HepG2 (cell line): Measurements from ENCODE around the gene FBXO9. TPM values are rescaled to one million over a fixed set of nuclear protein-coding genes. Genes with fewer than 3 reads are reported as not detected.
A peak's percentile ranks its signal among the peaks of the same experiment; 100 is the strongest.

Experiments used
- BORCS8-MEF2B ChIP-seq: sonication (generic); formaldehyde crosslinking; IDR thresholded peaks from 2 replicates; pipeline ENCODE4 v1.8.0; 2022; ENCODE audit warnings: mild to moderate bottlenecking, missing genetic modification reagents
- CHD4 ChIP-seq: fragments of 200-600 bp; sonication (generic); IDR thresholded peaks from 2 replicates; pipeline ENCODE4 v1.7.0; 2017; ENCODE audit warnings: mild to moderate bottlenecking, low read length, borderline replicate concordance
- ERF ChIP-seq: IDR thresholded peaks from 2 replicates; pipeline ENCODE4 v1.6.1; 2018; ENCODE audit warnings: missing biosample characterization, missing genetic modification reagents
- FOXM1 ChIP-seq: sonication (generic); formaldehyde crosslinking; IDR thresholded peaks from 2 replicates; pipeline ENCODE4 v1.5.0; 2020; ENCODE audit warnings: missing genetic modification reagents
- GMEB2 ChIP-seq: IDR thresholded peaks from 2 replicates; pipeline ENCODE4 v1.6.1; 2016; ENCODE audit warnings: missing biosample characterization, missing genetic modification reagents, low read depth
- MAZ ChIP-seq, 2 experiments: sonication (generic) in 1 of 2; formaldehyde crosslinking in 1 of 2; IDR thresholded peaks; 2 replicates each; pipeline versions ENCODE4 v1.5.0 to v1.6.1; 2012 to 2020; ENCODE audit warnings: low read depth in 2 of 2, mild to moderate bottlenecking in 2 of 2, borderline replicate concordance in 1 of 2, improper control_type of control experiment in 1 of 2, low read length in 1 of 2, missing genetic modification reagents in 1 of 2, moderate library complexity in 1 of 2
- NFAT5 ChIP-seq: sonication (generic); formaldehyde crosslinking; IDR thresholded peaks from 2 replicates; pipeline ENCODE4 v1.4.0; 2020; ENCODE audit warnings: missing genetic modification reagents
- SRY ChIP-seq: sonication (generic); formaldehyde crosslinking; IDR thresholded peaks from 2 replicates; pipeline ENCODE4 v1.8.0; 2022; ENCODE audit warnings: mild to moderate bottlenecking, missing genetic modification reagents
- TRIM24 ChIP-seq: sonication (generic); formaldehyde crosslinking; IDR thresholded peaks from 2 replicates; pipeline ENCODE4 v1.8.0; 2022; ENCODE audit warnings: mild to moderate bottlenecking, missing genetic modification reagents
- ZNF20 ChIP-seq: sonication (generic); formaldehyde crosslinking; IDR thresholded peaks from 2 replicates; pipeline ENCODE4 v1.4.0; 2020; ENCODE audit warnings: mild to moderate bottlenecking, moderate library complexity, missing genetic modification reagents
- ZNF318 ChIP-seq: sonication (generic); formaldehyde crosslinking; IDR thresholded peaks from 2 replicates; pipeline ENCODE4 v1.4.0; 2020; ENCODE audit warnings: mild to moderate bottlenecking, missing genetic modification reagents
- ZNF788 ChIP-seq: sonication (generic); formaldehyde crosslinking; IDR thresholded peaks from 2 replicates; pipeline ENCODE4 v1.5.0; 2020; ENCODE audit warnings: mild to moderate bottlenecking, missing genetic modification reagents, borderline replicate concordance
- ZNF878 ChIP-seq: sonication (generic); formaldehyde crosslinking; IDR thresholded peaks from 2 replicates; pipeline ENCODE4 v1.8.1; 2023; ENCODE audit warnings: mild to moderate bottlenecking, missing genetic modification reagents, moderate library complexity
- ZNF891 ChIP-seq: sonication (generic); formaldehyde crosslinking; IDR thresholded peaks from 2 replicates; pipeline ENCODE4 v1.5.0; 2020; ENCODE audit warnings: mild to moderate bottlenecking, missing genetic modification reagents
- polyA plus RNA-seq, 8 experiments: library from polyadenylated mRNA; depleted of rRNA in 3 of 8; stranded (reverse) in 7 of 8; unstranded in 1 of 8; fragments of >200 nt; fragmentation: Illumina TruSeq in 4 of 8; extraction: Trizol in 4 of 8; gene quantifications; 2 replicates each; pipeline versions ENCODE4 v1.2.1 to v1.2.3, GENCODE V29; 2011 to 2016; ENCODE audit warnings: low read depth in 4 of 8, missing spikeins in 1 of 8, mixed read lengths in 1 of 8; ENCODE audit not compliant: insufficient read depth in 1 of 8
- total RNA-seq, 5 experiments: library from RNA; depleted of rRNA; stranded (reverse); fragments of >200 nt; fragmentation: Illumina TruSeq; extraction: Trizol; gene quantifications; 2 replicates each; pipeline ENCODE4 v1.2.3, GENCODE V29; 2016; ENCODE audit warnings: low read depth in 1 of 5

FBXO9 gene
- total and polyA plus RNA-seq, 2 of the 13 experiments (the other 11 are each of a cell fraction or from before 2014, with no cell fraction given) = 64.3 to 98.4 TPM

DNA sequence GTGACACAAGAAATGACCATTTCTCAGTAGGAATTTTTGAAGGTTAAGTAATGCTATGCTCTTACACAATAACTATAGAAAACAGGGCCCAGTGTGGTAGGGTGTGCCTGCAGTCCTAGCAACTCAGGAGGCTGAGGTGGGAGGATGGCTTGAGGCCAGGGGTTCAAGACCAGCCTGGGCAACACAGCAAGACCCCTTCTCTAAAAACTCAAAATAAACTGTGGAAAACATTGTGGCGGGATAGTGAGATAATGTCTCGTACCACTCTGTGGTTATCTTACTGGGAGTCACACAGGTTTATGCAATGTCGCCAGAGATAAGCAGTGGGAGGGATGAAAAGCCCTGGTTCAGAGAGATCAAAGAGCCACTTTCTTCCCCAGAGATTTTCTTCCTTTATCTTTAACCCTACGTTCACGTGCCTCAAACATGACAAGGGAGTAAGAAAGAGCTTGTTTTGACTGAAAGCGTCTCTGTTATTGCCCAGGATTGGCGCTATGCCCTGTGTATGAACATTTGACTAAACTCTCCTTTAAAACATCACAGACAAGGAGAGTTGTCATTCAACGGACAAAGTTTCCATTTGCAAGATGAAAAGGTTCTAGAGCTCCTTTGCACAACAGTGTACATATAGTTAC lies 69.5 kb downstream of the FBXO9 start (continued):
- TF ChIP-seq NFAT5 (CRISPR knock-in tag) (no peak), FOXM1 (CRISPR knock-in tag) (no peak), ZNF20 (CRISPR knock-in tag) (no peak), CHD4 (peak; percentile 92), GMEB2 (CRISPR knock-in tag) (no peak), SRY (CRISPR knock-in tag) (no peak), ZNF318 (CRISPR knock-in tag) (peak; percentile 77; the same call in 1 of the 2 replicates), MAZ (IDR thresholded peaks at IDR 0.05; ENCODE audit: borderline replicate concordance, low read depth, low read length) (no peak), MAZ (CRISPR knock-in tag; IDR thresholded peaks at IDR 0.05; ENCODE audit: low read depth) (peak; percentile 60; the same call in 1 of the 2 replicates), BORCS8-MEF2B (CRISPR knock-in tag) (no peak), TRIM24 (CRISPR knock-in tag) (no peak), ZNF788 (CRISPR knock-in tag) (peak; percentile 67; the same call in 1 of the 2 replicates), ZNF891 (CRISPR knock-in tag) (no peak), ERF (CRISPR knock-in tag) (peak; percentile 84), ZNF878 (CRISPR knock-in tag) (peak; percentile 85; the same call in 1 of the 2 replicates)
